ENCODE data around the gene PYGB.
"Not testable (repeated sequence)": the region's sequence is repeated elsewhere in the genome, so short reads cannot be mapped to it uniquely, and the experiment has no call there.

PYGB gene

GRCh38 chr20:25325997-25326396, 78.1 kb downstream of the PYGB start:
- no peak for DNase-seq

GRCh38 chr20:25327521-25328235, 79.8 kb downstream of the PYGB start:
- no peak for DNase-seq

- DNase-seq: no peak
Observed at GRCh38 chr20:25328954-25329498, 81.1 kb downstream of the PYGB start.

GRCh38 chr20:25334972-25335371, 87.1 kb downstream of the PYGB start:
- not testable (repeated sequence) for DNase-seq

- peak in 12 of 51 donors; percentile 23 to 62 (median 44) for DNase-seq
Observed at GRCh38 chr20:25336561-25337422, 88.9 kb downstream of the PYGB start.

- DNase-seq: no peak
Observed at GRCh38 chr20:25338112-25339023, 90.5 kb downstream of the PYGB start.

GRCh38 chr20:25339608-25340007, 91.7 kb downstream of the PYGB start:
- no peak for DNase-seq

- DNase-seq: no peak
Observed at GRCh38 chr20:25340380-25340779, 92.5 kb downstream of the PYGB start.

- DNase-seq: no peak
Observed at GRCh38 chr20:25341716-25342680, 94.1 kb downstream of the PYGB start.

- DNase-seq: no peak
Observed at GRCh38 chr20:25344634-25345033, 96.7 kb downstream of the PYGB start.

GRCh38 chr20:25345721-25346120, 97.8 kb downstream of the PYGB start:
- no peak for DNase-seq

GRCh38 chr20:25346349-25346748, 98.5 kb downstream of the PYGB start:
- no peak for DNase-seq

Measured in hypothalamus (tissue), 51 donors.